Measurements from ENCODE around the gene HYDIN.
"Not testable (repeated sequence)": the region's sequence is repeated elsewhere in the genome, so short reads cannot be mapped to it uniquely, and the experiment has no call there.

HYDIN gene

GRCh38 chr16:71225145-71225544 lies 5.4 kb downstream of the HYDIN start:
- no peak for FAIRE-seq
- DNase-seq (ENCODE audit: low spot score): no peak

DNA sequence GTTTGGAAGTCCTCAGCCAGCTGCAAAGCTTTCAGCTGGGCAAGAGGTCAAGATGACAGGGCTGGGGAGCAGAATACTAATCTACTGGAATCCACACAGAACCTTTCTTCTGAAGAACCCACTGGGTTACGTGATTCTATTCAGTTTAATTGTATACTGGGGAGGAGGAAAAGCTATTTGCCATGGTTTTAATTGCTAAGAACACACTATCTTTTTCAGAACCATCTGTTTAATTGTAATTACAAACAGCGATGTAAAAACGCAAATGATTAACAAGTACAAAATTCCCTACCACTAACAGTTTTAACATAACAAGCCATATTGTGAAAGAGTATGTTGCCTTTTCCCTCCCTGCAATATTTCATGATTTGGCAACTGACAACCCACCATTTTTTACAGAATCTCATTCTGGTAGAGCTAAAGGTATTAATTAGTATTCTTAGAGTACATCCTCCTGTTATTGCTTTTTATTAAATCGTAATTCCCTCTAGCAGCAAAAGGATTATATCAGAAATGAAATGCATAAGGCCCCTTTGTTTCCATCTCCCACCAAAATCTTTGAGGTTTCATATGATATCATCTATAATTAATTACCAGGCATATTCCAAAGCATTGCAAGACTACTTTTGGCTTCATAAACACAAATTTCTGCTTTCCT lies 12.1 kb downstream of the HYDIN start:
- FAIRE-seq (no peak), DNase-seq (ENCODE audit: low spot score) (no peak)

- FAIRE-seq: no peak
- no peak for DNase-seq (ENCODE audit: low spot score)
Measured at GRCh38 chr16:71217506-71217905, 13.0 kb downstream of the HYDIN start.

DNA sequence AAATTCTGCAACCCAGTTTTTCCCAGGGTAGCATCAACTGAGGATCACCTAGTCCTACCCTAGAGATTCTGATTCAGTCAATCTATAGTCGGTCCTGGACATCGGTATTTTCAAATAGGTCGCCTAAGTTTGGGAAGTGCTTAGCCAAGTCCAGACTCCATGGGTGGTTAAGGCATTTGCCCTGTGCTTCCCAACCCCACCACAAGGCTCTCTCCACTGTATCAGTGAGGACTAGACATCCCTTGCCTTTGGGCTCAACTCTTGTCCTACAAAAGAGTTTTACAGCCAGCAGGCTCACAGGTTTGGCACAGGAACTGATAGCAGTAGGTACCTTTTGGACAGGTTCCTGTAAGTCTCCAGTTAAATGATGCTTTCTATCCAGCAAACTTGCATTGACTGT lies 13.8 kb downstream of the HYDIN start:
- DNase-seq (ENCODE audit: low spot score): no peak
- no peak for FAIRE-seq

- DNase-seq (ENCODE audit: low spot score): no peak
- FAIRE-seq: no peak
Measured at GRCh38 chr16:71214746-71215381, 15.7 kb downstream of the HYDIN start.

- FAIRE-seq: no peak
- DNase-seq (ENCODE audit: low spot score): no peak
Measured at GRCh38 chr16:71205482-71206131, 24.9 kb downstream of the HYDIN start.

- FAIRE-seq: no peak
Measured at GRCh38 chr16:71203631-71204030, 26.9 kb downstream of the HYDIN start.

DNA sequence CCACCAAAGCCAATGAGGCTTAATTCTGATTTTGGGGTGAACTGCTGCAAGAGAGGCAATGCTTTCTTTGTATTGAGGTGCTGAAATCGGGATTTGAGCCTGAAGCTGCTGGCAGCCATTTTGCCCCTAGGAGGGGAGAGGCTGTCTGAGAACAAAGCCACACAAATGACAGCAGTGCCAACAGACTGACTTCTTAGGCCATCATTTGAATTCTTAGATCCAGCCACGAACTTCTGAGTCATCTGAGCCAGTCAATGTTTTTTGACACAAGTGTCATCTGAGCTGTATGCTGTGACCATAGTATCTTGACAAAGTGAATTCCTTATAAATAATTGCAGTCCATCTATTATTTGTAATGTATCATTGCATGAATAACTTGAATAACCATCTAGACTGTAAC lies 29.0 kb downstream of the HYDIN start:
- no peak for DNase-seq (ENCODE audit: low spot score)
- FAIRE-seq: no peak

More at GRCh38 chr16:71203631-71204030, 26.9 kb downstream of the HYDIN start:
- no peak for DNase-seq (ENCODE audit: low spot score)

- DNase-seq (ENCODE audit: low spot score) (no peak), FAIRE-seq (no peak)
Measured at GRCh38 chr16:71201054-71201453, 29.5 kb downstream of the HYDIN start.

- FAIRE-seq: no peak
- no peak for DNase-seq (ENCODE audit: low spot score)
Measured at GRCh38 chr16:71198408-71198807, 32.1 kb downstream of the HYDIN start.

DNA sequence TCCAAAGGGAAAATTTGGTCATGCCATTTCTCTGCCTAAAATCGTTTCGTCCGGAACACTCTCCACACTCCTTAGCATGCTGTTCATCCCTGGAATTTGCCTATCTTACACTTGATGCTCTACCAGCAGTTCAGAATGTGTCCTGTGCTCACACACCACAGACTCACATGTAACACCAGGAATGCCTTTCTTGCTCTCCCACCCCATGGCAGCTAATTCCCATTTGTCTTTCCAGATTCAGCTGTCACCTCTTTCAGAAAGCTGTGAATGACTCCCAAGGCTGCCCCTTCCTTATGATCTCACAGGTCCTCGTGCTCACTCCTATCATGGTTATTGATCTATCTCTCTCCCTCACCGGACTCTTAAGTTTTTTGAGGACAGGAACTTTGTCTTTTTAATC lies 38.1 kb downstream of the HYDIN start:
- no peak for DNase-seq (ENCODE audit: low spot score)
- FAIRE-seq: peak; percentile 50

DNA sequence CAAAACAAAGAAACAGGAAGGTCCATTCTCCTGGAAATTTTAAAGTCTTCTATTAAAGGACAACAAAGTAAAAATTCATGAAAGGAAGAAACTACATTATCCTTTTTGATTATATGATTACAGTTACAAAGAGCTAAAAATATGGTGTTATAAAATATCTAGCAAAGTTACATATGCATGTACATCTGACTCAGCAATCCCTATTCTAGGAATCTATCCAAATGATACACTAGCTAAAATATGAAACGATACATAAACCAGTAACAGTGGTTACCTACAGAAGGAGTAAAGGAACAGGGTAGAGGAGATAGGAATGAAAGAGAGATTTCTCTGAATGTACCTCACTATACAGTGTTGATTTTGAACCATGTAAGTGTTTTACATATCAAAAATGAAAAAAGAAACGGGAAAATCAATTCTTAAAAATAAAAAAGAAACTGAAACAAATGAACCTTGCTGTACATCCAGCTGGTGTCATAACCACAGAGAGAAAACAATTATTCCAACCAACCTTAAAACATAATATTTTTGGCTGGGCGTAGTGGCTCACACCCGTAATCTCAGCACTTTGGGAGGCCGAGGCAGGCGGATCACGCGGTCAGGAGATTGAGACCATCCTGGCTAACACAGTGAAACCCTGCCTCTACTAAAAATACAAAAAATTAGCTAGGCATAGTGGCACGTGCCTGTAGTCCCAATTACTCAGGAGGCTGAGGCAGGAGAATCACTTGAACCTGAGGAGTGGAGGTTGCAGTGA lies 41.4 kb downstream of the HYDIN start:
- DNase-seq (ENCODE audit: low spot score): no peak
- FAIRE-seq: no peak

DNA sequence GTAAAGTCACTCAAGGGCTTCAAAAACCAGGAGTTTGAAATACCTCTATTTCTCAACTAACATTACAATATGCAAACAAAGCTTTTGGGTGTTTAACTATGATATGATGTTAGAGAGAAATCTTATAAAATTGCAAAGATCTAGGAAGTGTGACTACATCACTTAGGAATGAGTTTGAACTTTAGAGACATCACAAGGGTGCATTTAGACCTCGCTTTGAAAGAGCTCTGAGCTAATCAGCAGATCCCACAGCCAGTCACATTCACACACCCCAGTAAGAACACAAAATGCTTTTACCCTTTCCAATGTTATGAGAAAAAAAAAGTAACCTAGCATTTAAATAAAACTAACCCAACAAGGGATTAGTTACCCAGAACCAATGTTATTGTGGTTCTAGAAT lies 45.2 kb downstream of the HYDIN start:
- peak; percentile 20 for DNase-seq (ENCODE audit: low spot score)
- no peak for FAIRE-seq

GRCh38 chr16:71179569-71179968 lies 51.0 kb downstream of the HYDIN start:
- DNase-seq (ENCODE audit: low spot score): no peak

DNA sequence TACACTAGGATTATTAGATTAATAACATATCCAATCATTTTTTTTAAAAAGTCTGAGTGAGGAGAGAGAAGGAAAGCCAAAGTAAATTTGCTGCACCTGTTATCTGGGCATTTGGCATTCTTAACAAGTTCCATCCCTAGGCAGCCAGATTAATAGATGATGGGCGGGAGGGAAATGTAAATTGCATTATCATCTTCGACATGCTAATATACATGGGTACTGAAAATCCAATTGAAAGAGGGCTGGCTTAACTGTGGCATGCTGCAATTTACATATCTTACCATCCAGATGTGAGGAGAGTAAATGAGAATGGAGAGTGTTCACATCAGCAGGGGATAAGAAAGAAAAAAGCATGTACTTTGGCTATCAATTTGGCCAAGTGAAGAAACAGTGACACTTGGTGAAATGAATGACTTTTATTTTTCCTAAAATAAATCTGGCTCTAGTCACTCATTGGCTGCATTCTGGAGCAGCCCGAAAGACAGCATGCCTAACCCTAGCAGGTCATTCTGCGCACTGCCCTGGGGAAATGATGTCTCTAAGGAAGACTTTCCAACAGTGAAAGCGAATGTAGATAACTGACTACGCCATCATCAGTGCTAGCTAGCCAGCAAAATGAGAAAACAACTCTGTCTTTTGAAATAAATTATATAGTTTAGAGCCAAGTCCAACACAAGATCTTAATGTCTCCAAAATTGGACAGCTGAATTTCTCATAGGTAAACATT lies 57.9 kb downstream of the HYDIN start:
- FAIRE-seq (no peak), DNase-seq (ENCODE audit: low spot score) (no peak)

More at GRCh38 chr16:71179569-71179968, 51.0 kb downstream of the HYDIN start:
- FAIRE-seq: no peak

DNA sequence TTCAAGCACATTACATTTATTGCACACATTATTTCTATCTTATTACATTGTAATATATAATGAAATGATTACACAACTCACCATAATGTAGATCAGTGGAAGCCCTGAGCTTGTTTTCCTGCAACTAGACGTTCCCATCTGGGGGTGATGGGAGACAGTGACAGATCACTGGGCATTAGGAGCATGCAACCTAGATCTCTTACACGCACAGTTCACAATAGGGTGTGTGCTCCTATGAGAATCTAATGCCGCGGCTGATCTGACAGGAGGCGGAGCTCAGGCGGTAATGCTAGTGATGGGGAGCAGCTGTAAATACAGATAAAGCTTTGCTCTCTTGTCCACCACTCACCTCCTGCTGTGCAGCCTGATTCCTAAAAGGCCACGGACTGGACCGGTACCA lies 69.5 kb downstream of the HYDIN start:
- not testable (repeated sequence) for DNase-seq (ENCODE audit: low spot score); FAIRE-seq

DNA sequence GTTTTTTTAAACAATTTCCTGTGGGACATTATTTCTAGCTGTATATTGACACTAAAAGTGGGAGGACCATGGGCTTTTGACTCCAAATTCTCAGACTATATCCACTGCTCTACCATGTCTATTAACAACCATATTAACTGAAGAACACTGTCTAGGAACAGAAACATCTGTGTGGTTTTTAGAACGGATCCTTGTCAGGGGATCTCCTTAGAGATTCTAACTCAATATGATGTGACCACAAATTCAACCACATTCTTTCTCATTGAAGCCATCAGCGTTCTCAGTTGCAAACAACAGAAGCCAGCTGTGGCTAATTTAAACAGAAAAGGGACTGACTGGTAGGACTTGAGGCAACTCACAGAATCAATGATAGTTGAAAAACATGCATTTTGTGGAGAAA lies 73.2 kb downstream of the HYDIN start:
- not testable (repeated sequence) for DNase-seq (ENCODE audit: low spot score); FAIRE-seq

DNA sequence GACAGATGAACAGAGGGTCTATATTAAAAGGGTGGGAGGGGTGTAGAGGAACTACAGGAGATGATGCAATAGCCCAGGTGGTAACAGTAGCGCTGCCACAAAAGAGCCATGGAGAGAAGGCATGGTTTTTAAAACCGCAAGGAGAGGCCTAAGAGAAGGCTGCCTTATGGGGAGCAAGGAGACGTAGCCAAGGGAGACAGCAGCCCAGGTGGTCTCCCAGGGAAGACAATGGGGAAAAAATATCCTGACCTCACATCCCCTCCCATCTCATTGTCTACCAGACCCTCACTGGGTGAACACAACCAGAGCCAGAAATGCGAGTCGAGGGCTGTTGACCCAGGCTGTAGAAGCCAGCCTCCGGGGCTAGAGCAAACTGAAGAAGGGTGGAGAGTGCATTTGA lies 77.2 kb downstream of the HYDIN start:
- not testable (repeated sequence) for DNase-seq (ENCODE audit: low spot score); FAIRE-seq

- FAIRE-seq; DNase-seq (ENCODE audit: low spot score): not testable (repeated sequence)
Measured at GRCh38 chr16:71151654-71152053, 78.9 kb downstream of the HYDIN start.

DNA sequence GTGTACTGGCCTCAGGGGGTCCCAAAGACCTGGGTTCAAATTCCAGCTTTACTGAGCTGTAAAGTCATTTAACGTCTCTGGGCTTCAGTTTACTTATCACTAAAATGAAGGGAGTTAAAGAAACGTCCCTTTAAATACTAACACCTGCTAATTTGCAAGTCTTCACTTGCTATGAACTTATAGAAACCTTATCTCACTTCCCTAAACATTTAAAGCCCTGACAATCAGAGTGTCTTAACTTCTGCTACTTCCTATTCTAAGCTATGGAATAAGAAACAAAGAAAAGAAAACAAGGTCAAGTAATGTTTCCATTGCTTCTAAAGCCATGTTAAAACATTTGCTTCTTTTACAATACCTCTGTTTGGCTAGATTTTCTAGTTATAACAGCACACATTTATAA lies 87.3 kb downstream of the HYDIN start:
- not testable (repeated sequence) for DNase-seq (ENCODE audit: low spot score); FAIRE-seq

- DNase-seq (ENCODE audit: low spot score); FAIRE-seq: not testable (repeated sequence)
Measured at GRCh38 chr16:71110565-71110964, 120.0 kb downstream of the HYDIN start.
